OCI-LY1 (cell line): ENCODE data around the gene VPS54.

ENCODE experiments used
- H2AFZ ChIP-seq: fragments of 200-600 bp; sonication (generic), shearing (Covaris generic); 2 replicates; pipeline ENCODE4 v1.6.0; 2014; ENCODE audit warnings: antibody characterized with exemption, mild to moderate bottlenecking, low read length
- H3F3A ChIP-seq: fragments of 200-600 bp; sonication (generic), shearing (Covaris generic); 2 replicates; pipeline ENCODE4 v1.6.0; 2014; ENCODE audit warnings: mild to moderate bottlenecking, antibody characterized with exemption, low read length, moderate library complexity; ENCODE audit not compliant: insufficient read depth
- H3K27ac ChIP-seq: fragments of 200-600 bp; sonication (generic); 2 replicates; pipeline ENCODE4 v1.5.1; 2014; ENCODE audit warnings: low read length, mixed run types, mild to moderate bottlenecking, low read depth; ENCODE audit not compliant: poor library complexity, severe bottlenecking
- H3K27me3 ChIP-seq: fragments of 200-600 bp; sonication (generic); 2 replicates; pipeline ENCODE4 v1.6.0; 2014; ENCODE audit warnings: antibody characterized with exemption, mild to moderate bottlenecking, low read length, moderate library complexity; ENCODE audit not compliant: insufficient read depth
- H3K36me3 ChIP-seq: fragments of 200-600 bp; sonication (generic); 2 replicates; pipeline ENCODE4 v1.6.1; 2014; ENCODE audit warnings: mild to moderate bottlenecking, antibody characterized with exemption, low read length, moderate library complexity, mixed read lengths; ENCODE audit not compliant: insufficient read depth
- H3K4me1 ChIP-seq: fragments of 200-600 bp; sonication (generic); 2 replicates; pipeline ENCODE4 v1.5.1; 2014; ENCODE audit warnings: mild to moderate bottlenecking, low read length, moderate library complexity; ENCODE audit not compliant: insufficient read depth, severe bottlenecking
- H3K4me2 ChIP-seq: fragments of 200-600 bp; sonication (generic), shearing (Covaris generic); 2 replicates; pipeline ENCODE4 v1.6.1; 2014; ENCODE audit warnings: low read length
- H3K4me3 ChIP-seq: fragments of 200-600 bp; sonication (generic); 2 replicates; pipeline ENCODE4 v1.5.1; 2014; ENCODE audit warnings: low read length, low read depth, mild to moderate bottlenecking, mixed read lengths; ENCODE audit not compliant: poor library complexity, severe bottlenecking
- H3K79me2 ChIP-seq: fragments of 200-600 bp; shearing (Covaris generic); 2 replicates; pipeline ENCODE4 v1.6.1; 2016; ENCODE audit warnings: mixed run types, low read length, mixed read lengths; ENCODE audit not compliant: insufficient read depth
- H3K9ac ChIP-seq: fragments of 200-600 bp; sonication (generic), shearing (Covaris generic); 2 replicates; pipeline ENCODE4 v1.6.1; 2014; ENCODE audit warnings: mild to moderate bottlenecking, low read length, mixed read lengths
- H3K9me2 ChIP-seq: fragments of 200-600 bp; sonication (generic), shearing (Covaris generic); 2 replicates; pipeline ENCODE4 v1.6.1; 2014; ENCODE audit warnings: low read depth, mild to moderate bottlenecking, low read length, mixed read lengths
- H3K9me3 ChIP-seq: fragments of 200-600 bp; shearing (Covaris generic); 2 replicates; pipeline ENCODE4 v1.6.1; 2014; ENCODE audit warnings: low read length, mixed read lengths
- H4K20me1 ChIP-seq: fragments of 200-600 bp; sonication (generic), shearing (Covaris generic); 2 replicates; pipeline ENCODE4 v1.6.0; 2016; ENCODE audit warnings: mild to moderate bottlenecking, low read length; ENCODE audit not compliant: insufficient read depth
- CTCF ChIP-seq: fragments of 200-600 bp; sonication (generic), shearing (Covaris generic); IDR thresholded peaks from 2 replicates; pipeline ENCODE4 v1.5.1; 2017; ENCODE audit warnings: mild to moderate bottlenecking, antibody characterized with exemption, low read length, moderate library complexity, mixed read lengths
- EZH2 ChIP-seq: fragments of 200-600 bp; sonication (generic), shearing (Covaris generic); IDR thresholded peaks from 2 replicates; pipeline ENCODE4 v1.8.0; 2017; ENCODE audit warnings: borderline replicate concordance, mixed run types, mild to moderate bottlenecking, antibody characterized with exemption, low read length, moderate library complexity, mixed read lengths

The VPS54 gene

GRCh38 chr2:64052463-64053241, 33.4 kb upstream of the VPS54 start:
- Histone ChIP-seq H3K36me3 (no peaks in the 10 kb centered on the region), H3K9me2 (no peaks in the 10 kb centered on the region), H3K9ac (peak overlapping the region; percentile 6; the same call in 1 of the 2 replicates), H4K20me1 (no peaks in the 10 kb centered on the region), H3K4me1 (peaks cover 65% of the 10 kb centered on the region), H3K79me2 (no peaks in the 10 kb centered on the region), H3K9me3 (no peaks in the 10 kb centered on the region), H3F3A (0 out of 2 replicates have a peak, but pooled peaks cover 5% of the 10 kb centered on the region), H3K4me3 (no peak overlapping the region), H3K27ac (peak overlapping the region; percentile 99), H3K4me2 (no peak overlapping the region; the same call in 1 of the 2 replicates), H3K27me3 (no peaks in the 10 kb centered on the region), H2AFZ (no peak overlapping the region)
- TF ChIP-seq CTCF, result no peak
- no peak for TF ChIP-seq EZH2

GRCh38 chr2:64049633-64050220, 30.5 kb upstream of the VPS54 start:
- peak overlapping the region; percentile 23; the same call in 1 of the 2 replicates for H3K4me2 ChIP-seq
- H2AFZ ChIP-seq, result no peak overlapping the region
- no peaks in the 10 kb centered on the region for H3K27me3 ChIP-seq
- TF ChIP-seq CTCF (peak; percentile 92), EZH2 (no peak)
- H3K9me2 ChIP-seq, result no peaks in the 10 kb centered on the region
- H4K20me1 ChIP-seq, result no peaks in the 10 kb centered on the region
- peaks cover 67% of the 10 kb centered on the region for H3K4me1 ChIP-seq
- no peaks in the 10 kb centered on the region for H3K9me3 ChIP-seq
- H3F3A ChIP-seq, result 0 out of 2 replicates have a peak, but pooled peaks cover 6% of the 10 kb centered on the region
- H3K9ac ChIP-seq, result no peak overlapping the region
- no peak overlapping the region for H3K4me3 ChIP-seq
- H3K36me3 ChIP-seq, result no peaks in the 10 kb centered on the region
- H3K79me2 ChIP-seq, result no peaks in the 10 kb centered on the region
- H3K27ac ChIP-seq, result peak overlapping the region; percentile 61

GRCh38 chr2:64045938-64046337, 26.7 kb upstream of the VPS54 start:
- Histone ChIP-seq H3K4me1 (peaks cover 44% of the 10 kb centered on the region), H2AFZ (no peak overlapping the region), H3K9me2 (no peaks in the 10 kb centered on the region), H3K4me2 (peak overlapping the region; percentile 14; the same call in 1 of the 2 replicates), H3K79me2 (no peaks in the 10 kb centered on the region), H4K20me1 (no peaks in the 10 kb centered on the region), H3K27me3 (no peaks in the 10 kb centered on the region), H3K9ac (no peak overlapping the region), H3K36me3 (no peaks in the 10 kb centered on the region), H3K27ac (peak overlapping the region; percentile 81), H3K9me3 (no peaks in the 10 kb centered on the region), H3F3A (0 out of 2 replicates have a peak, but pooled peaks cover 6% of the 10 kb centered on the region), H3K4me3 (no peak overlapping the region)
- TF ChIP-seq EZH2 (no peak), CTCF (no peak)
